ENCODE measurements around the gene NR4A1.

NR4A1 gene

DNA sequence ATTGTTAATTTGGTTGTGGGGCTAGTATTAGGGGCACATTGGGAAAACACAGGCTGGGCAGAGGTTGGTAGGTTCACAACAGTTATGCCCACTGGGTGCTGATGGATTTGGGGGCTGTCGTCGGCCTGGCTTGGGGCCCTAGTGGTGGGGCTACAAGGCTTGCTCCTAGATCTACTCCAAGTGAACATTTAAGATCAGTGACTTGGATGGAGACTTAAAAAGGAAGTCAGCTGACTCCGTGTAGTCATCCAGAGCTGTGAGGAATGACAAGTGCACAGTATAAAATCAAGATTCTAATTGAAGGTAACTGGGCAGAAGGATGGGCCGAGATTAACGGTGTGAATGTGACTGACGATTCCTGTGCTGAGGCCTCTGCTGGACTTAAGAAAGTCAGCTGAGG is 12.8 kb upstream of the NR4A1 start:
- no peak overlapping the region for H3K4me3 ChIP-seq (ENCODE audit: low read depth, low read length)
- no peak overlapping the region for H3K27ac ChIP-seq (ENCODE audit: extremely low read depth, low read depth, low read length)
- CTCF ChIA-PET, result interaction anchor here (1.0 to 5.6 kb wide), 7 partner anchors 9 to 44 kb away, joined by 3 to 76 read pairs (median 7); no protein-coding TSS in a partner anchor
- POLR2A ChIA-PET, result interaction anchor here (0.9 to 2.1 kb wide), 2 partner anchors 13 to 31 kb away, joined by 3 to 5 read pairs; partner anchors contain the start of gene ATG101
- peaks cover 4% of the 10 kb centered on the region; the same call in 1 of the 2 replicates for H3K4me1 ChIP-seq (ENCODE audit: control insufficient read depth, insufficient read depth, low read length)
- 0 out of 2 replicates have a peak, but pooled peaks have one; percentile 22 for TF ChIP-seq ZBTB8A (tag by site-specific recombination; IDR thresholded peaks at IDR 0.05)
- TF ChIP-seq MEIS1 (CRISPR knock-in tag; IDR thresholded peaks at IDR 0.05; ENCODE audit: borderline replicate concordance), result no peak
- no peaks in the 10 kb centered on the region for H3K9me3 ChIP-seq (ENCODE audit: control insufficient read depth, insufficient read depth, low read depth, low read length)
- no peaks in the 10 kb centered on the region for H3K36me3 ChIP-seq (ENCODE audit: control insufficient read depth in 2 of 2, insufficient read depth in 1 of 2, low read length in 2 of 2)

DNA sequence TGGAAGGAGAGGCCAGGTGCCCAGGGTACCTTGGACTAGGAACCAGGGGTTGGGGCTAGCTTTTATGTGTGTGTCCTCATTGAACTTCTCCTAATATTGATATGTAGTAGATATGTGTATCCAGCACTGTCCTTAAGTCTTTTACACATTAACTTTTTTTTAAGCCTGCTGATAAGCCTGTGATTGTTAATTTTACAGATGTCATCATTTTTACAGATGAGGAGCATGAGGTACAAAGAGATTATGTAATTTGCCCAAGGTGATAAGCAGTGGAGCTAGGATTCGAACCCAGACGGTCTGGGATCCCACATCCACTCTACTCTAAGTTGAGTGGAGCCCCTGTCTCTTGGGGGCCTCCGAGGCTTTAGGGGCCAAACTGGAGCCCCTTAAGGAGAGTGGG is 10.2 kb upstream of the NR4A1 start:
- POLR2A ChIA-PET, result no interaction called here
- Histone ChIP-seq H3K9me3 (ENCODE audit: control insufficient read depth, insufficient read depth, low read depth, low read length) (no peaks in the 10 kb centered on the region), H3K36me3 (ENCODE audit: control insufficient read depth in 2 of 2, insufficient read depth in 1 of 2, low read length in 2 of 2) (peaks cover 0 to 4% of the 10 kb centered on the region in 2 experiments; a peak in 1 of 3 replicates), H3K4me3 (ENCODE audit: low read depth, low read length) (no peak overlapping the region), H3K4me1 (ENCODE audit: control insufficient read depth, insufficient read depth, low read length) (peaks cover 4% of the 10 kb centered on the region; the same call in 1 of the 2 replicates), H3K27ac (ENCODE audit: extremely low read depth, low read depth, low read length) (no peak overlapping the region)
- TF ChIP-seq ZNF521 (tag by site-specific recombination; IDR thresholded peaks at IDR 0.05), result no peak
- no peak for TF ChIP-seq ZBTB7A (tag by site-specific recombination; IDR thresholded peaks at IDR 0.05; ENCODE audit: low read depth)
- no peak for TF ChIP-seq ZNF155 (tag by site-specific recombination; IDR thresholded peaks at IDR 0.05)
- no peak for TF ChIP-seq ZBTB20 (tag by site-specific recombination; IDR thresholded peaks at IDR 0.05)
- TF ChIP-seq OVOL3 (tag by site-specific recombination; IDR thresholded peaks at IDR 0.05), result no peak
- TF ChIP-seq ZSCAN30 (tag by site-specific recombination; IDR thresholded peaks at IDR 0.05), result no peak
- TF ChIP-seq ZNF391 (tag by site-specific recombination; IDR thresholded peaks at IDR 0.05; ENCODE audit: borderline replicate concordance, low read depth), result no peak
- TF ChIP-seq ZNF354C (tag by site-specific recombination; IDR thresholded peaks at IDR 0.05; ENCODE audit: borderline replicate concordance, low read depth), result no peak
- no peak for TF ChIP-seq ZNF26 (tag by site-specific recombination; IDR thresholded peaks at IDR 0.05)
- TF ChIP-seq AEBP2 (tag by site-specific recombination; IDR thresholded peaks at IDR 0.05; ENCODE audit: borderline replicate concordance), result no peak
- TF ChIP-seq PRDM10 (tag by site-specific recombination; IDR thresholded peaks at IDR 0.05), result no peak
- no peak for TF ChIP-seq ZBTB1 (tag by site-specific recombination; IDR thresholded peaks at IDR 0.05)
- no peak for TF ChIP-seq ZIC2 (tag by site-specific recombination; IDR thresholded peaks at IDR 0.05)
- no peak for TF ChIP-seq MZF1 (tag by site-specific recombination; IDR thresholded peaks at IDR 0.05; ENCODE audit: borderline replicate concordance)
- no peak for TF ChIP-seq ZSCAN5A (tag by site-specific recombination; IDR thresholded peaks at IDR 0.05)
- TF ChIP-seq, protein P1, sequence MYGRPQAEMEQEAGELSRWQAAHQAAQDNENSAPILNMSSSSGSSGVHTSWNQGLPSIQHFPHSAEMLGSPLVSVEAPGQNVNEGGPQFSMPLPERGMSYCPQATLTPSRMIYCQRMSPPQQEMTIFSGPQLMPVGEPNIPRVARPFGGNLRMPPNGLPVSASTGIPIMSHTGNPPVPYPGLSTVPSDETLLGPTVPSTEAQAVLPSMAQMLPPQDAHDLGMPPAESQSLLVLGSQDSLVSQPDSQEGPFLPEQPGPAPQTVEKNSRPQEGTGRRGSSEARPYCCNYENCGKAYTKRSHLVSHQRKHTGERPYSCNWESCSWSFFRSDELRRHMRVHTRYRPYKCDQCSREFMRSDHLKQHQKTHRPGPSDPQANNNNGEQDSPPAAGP (tag by site-specific recombination; IDR thresholded peaks at IDR 0.05), result no peak
- TF ChIP-seq ZNF114 (tag by site-specific recombination; IDR thresholded peaks at IDR 0.05), result no peak
- TF ChIP-seq ZNF785 (tag by site-specific recombination; IDR thresholded peaks at IDR 0.05), result no peak
- no peak for TF ChIP-seq KLF16 (tag by site-specific recombination; IDR thresholded peaks at IDR 0.05)
- no peak for TF ChIP-seq ZNF266 (tag by site-specific recombination; IDR thresholded peaks at IDR 0.05; ENCODE audit: low read depth)
- CTCF ChIA-PET, result interaction anchor here (0.6 to 5.6 kb wide), 4 partner anchors 10 to 632 kb away, joined by 3 to 76 read pairs (median 3); partner anchors contain the start of gene NR4A1
